Testis (tissue), 5 donors: Measurements from ENCODE around the gene PLA2G4F. TPM values are rescaled to one million over a fixed set of nuclear protein-coding genes. Genes with fewer than 3 reads are reported as not detected.

Experiments used
- DNase-seq: peaks from one replicate; pipeline ENCODE4 v3.0.0-alpha.2; 2019
- H3K27ac ChIP-seq, 2 donors: fragments of 200-600 bp; sonication (generic); one replicate each; pipeline ENCODE4 v1.5.1; 2019
- H3K27me3 ChIP-seq: fragments of 200-600 bp; sonication (generic); one replicate; pipeline ENCODE4 v1.5.1; 2019
- H3K36me3 ChIP-seq: fragments of 200-600 bp; sonication (generic); one replicate; pipeline ENCODE4 v1.5.1; 2017; ENCODE audit warnings: low read depth; ENCODE audit errors: missing control alignments
- H3K4me1 ChIP-seq: fragments of 200-600 bp; sonication (generic); one replicate; pipeline ENCODE4 v1.5.1; 2019
- H3K4me3 ChIP-seq, 2 donors: fragments of 200-600 bp; sonication (generic); one replicate each; pipeline ENCODE4 v1.5.1; 2017 to 2019
- H3K9me3 ChIP-seq: fragments of 200-600 bp; sonication (generic); one replicate; pipeline ENCODE4 v1.5.1; 2017
- POLR2A ChIP-seq: fragments of 450-650 bp; IDR thresholded peaks from one replicate; pipeline ENCODE4 v1.6.1; 2017; ENCODE audit warnings: antibody characterized with exemption, mild to moderate bottlenecking, moderate library complexity
- WGBS, 2 donors: methylation state at CpG; one replicate each; pipeline ENCODE4 v1.1.5; 2018; 5-methylcytosine and 5-hydroxymethylcytosine counted together
- intact Hi-C: fragments of 100-400 bp; cut with DNase I; formaldehyde crosslinking; loops from one replicate; pipeline ENCODE4 v1.15.1; 2023; ENCODE audit warnings: low total_unique reads
- long read RNA-seq, 2 donors: transcript quantifications; one replicate each; lab custom pipeline, GENCODE V29; 2026
- polyA plus RNA-seq: library from polyadenylated mRNA; stranded (reverse); fragments of 350-450 nt; fragmentation: Illumina TruSeq; extraction: RNeasy Lipid Tissue Mini Kit (QIAGEN cat#74804); gene quantifications from one replicate; pipeline ENCODE4 v1.2.3, GENCODE V29; 2014; ENCODE audit warnings: low read depth, low replicate concordance; ENCODE audit not compliant: insufficient read depth
- total RNA-seq, 2 donors: library from RNA; depleted of rRNA; stranded (reverse); fragments of >200 nt; gene quantifications; one replicate each; pipeline ENCODE4 v1.2.3, GENCODE V29; 2016
- TF ChIP-seq, protein P1 (sequence below), 3 experiments: fragments of 450-650 bp in 2 of 3; fragments of 200-600 bp in 1 of 3; sonication (generic) in 1 of 3; IDR thresholded peaks; one replicate each; pipeline ENCODE4 v1.5.1; 2016 to 2019; ENCODE audit warnings: antibody characterized with exemption in 3 of 3, mild to moderate bottlenecking in 2 of 3, moderate library complexity in 1 of 3

PLA2G4F gene, protein sequence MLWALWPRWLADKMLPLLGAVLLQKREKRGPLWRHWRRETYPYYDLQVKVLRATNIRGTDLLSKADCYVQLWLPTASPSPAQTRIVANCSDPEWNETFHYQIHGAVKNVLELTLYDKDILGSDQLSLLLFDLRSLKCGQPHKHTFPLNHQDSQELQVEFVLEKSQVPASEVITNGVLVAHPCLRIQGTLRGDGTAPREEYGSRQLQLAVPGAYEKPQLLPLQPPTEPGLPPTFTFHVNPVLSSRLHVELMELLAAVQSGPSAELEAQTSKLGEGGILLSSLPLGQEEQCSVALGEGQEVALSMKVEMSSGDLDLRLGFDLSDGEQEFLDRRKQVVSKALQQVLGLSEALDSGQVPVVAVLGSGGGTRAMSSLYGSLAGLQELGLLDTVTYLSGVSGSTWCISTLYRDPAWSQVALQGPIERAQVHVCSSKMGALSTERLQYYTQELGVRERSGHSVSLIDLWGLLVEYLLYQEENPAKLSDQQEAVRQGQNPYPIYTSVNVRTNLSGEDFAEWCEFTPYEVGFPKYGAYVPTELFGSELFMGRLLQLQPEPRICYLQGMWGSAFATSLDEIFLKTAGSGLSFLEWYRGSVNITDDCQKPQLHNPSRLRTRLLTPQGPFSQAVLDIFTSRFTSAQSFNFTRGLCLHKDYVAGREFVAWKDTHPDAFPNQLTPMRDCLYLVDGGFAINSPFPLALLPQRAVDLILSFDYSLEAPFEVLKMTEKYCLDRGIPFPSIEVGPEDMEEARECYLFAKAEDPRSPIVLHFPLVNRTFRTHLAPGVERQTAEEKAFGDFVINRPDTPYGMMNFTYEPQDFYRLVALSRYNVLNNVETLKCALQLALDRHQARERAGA
- total RNA-seq: under 1 TPM; 0.12 to 0.31 TPM
- 0.15 TPM for polyA plus RNA-seq
- long read RNA-seq, donor 1: 0 reads
- long read RNA-seq, donor 2: 0 reads

DNA sequence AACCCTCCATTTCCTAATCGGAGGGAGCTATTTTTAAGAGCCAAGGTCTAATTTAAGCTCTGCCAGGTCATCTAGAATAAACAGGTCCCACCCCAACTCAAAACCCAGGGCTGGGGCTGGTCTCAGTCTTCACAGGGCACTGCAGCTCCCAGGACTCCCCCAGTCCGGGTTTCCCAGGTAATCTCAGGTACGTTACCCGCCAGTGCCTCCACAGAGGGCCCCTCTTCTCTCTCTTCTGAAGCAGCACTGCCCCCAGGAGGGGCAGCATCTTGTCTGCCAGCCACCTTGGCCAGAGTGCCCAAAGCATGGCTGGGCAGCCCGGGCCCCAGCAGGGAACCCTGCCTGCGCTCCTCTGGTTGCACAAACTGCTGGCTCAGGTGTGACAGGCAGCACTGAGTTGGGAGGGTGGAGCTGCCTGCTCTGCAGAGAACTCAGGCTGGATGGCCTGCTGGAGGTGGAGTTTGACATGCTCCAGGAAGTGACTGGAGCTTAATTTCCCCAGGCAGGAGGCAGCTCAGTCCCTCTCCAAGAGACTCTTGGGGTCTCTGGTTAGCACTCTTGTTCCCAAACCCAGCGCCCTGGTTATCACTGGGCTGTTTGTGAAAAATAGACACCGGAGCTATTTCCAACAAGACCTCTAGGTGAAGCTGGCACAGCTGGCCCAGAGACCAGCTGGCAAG, at the start of gene PLA2G4F:
Gene PLA2G4F, minus strand, starts transcription at position 394 of the 680 bp plus-strand sequence. Its CDS starts 87 bp downstream, at position 307.
- Histone ChIP-seq H3K9me3 (no peaks in the 10 kb centered on the region), H3K4me1 (no peaks in the 10 kb centered on the region), H3K27me3 (no peaks in the 10 kb centered on the region), H3K36me3 (no peaks in the 10 kb centered on the region), H3K4me3 (no peak within 1 kb of the TSS), H3K27ac (no peak within 1 kb of the TSS)
- TF ChIP-seq, protein P1, sequence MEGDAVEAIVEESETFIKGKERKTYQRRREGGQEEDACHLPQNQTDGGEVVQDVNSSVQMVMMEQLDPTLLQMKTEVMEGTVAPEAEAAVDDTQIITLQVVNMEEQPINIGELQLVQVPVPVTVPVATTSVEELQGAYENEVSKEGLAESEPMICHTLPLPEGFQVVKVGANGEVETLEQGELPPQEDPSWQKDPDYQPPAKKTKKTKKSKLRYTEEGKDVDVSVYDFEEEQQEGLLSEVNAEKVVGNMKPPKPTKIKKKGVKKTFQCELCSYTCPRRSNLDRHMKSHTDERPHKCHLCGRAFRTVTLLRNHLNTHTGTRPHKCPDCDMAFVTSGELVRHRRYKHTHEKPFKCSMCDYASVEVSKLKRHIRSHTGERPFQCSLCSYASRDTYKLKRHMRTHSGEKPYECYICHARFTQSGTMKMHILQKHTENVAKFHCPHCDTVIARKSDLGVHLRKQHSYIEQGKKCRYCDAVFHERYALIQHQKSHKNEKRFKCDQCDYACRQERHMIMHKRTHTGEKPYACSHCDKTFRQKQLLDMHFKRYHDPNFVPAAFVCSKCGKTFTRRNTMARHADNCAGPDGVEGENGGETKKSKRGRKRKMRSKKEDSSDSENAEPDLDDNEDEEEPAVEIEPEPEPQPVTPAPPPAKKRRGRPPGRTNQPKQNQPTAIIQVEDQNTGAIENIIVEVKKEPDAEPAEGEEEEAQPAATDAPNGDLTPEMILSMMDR (IDR thresholded peaks at IDR 0.05): no peak
- no peak for TF ChIP-seq POLR2A
- WGBS, 2 donors: 82 to 88% methylated on average over 6 to 8 of the region's 8 CpGs
- DNase-seq: no peak
- intact Hi-C loops: no loop called here

DNA sequence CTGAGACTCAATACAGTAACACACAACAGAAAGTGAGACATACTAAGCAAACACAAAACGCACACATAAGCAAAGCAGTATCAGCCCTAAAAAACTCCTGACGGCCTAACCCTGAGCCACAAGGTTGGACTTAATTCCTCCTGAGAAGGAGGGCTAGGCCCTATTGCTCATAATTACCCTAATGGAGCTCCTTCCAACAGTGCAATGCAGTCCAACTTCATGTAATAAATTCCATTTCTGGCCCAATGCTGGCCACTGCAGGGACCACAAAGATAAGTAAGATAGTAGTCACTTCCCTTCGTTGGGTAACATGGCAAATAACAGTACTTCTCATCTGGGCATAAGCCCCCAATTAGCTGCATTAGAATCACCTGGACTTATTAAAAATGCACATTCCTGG, 47.5 kb upstream of the PLA2G4F start:
- H3K36me3 ChIP-seq: no peaks in the 10 kb centered on the region
- no peak for TF ChIP-seq POLR2A
- TF ChIP-seq, protein P1 (IDR thresholded peaks at IDR 0.05): no peak
- H3K4me1 ChIP-seq: peaks cover 8% of the 10 kb centered on the region
- H3K4me3 ChIP-seq: no peak overlapping the region
- H3K27me3 ChIP-seq: no peaks in the 10 kb centered on the region
- DNase-seq: no peak
- intact Hi-C loops: no loop called here
- 90 to 100% methylated on average over 3 of the region's 3 CpGs for WGBS, 2 donors
- H3K9me3 ChIP-seq: no peaks in the 10 kb centered on the region
- H3K27ac ChIP-seq: no peak overlapping the region

DNA sequence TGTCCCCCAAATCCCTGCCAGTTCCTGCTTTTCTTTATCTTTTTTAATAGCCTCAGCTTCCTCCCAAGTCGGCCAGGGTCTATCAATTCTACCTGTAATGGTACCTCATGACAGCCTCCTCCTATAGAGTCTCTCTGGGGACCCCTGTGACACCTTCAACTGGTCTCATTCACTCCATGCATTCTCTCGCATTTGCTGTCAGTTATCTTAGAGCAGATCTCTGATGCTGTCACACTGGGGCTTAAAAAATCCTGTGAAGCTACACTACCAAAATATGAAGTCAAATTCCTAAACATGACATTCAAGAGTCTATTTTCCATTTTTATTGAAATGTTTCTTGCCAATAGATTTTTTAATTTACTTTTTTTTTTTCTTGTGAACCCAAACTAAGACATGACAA, 46.2 kb upstream of the PLA2G4F start:
- TF ChIP-seq, protein P1 (IDR thresholded peaks at IDR 0.05): no peak
- no peak for TF ChIP-seq POLR2A
- no peak for DNase-seq
- H3K27ac ChIP-seq: no peak overlapping the region
- H3K4me3 ChIP-seq: no peak overlapping the region
- H3K9me3 ChIP-seq: no peaks in the 10 kb centered on the region
- 55 to 73% methylated on average over 2 of the region's 2 CpGs for WGBS, 2 donors
- H3K27me3 ChIP-seq: no peaks in the 10 kb centered on the region
- no peaks in the 10 kb centered on the region for H3K36me3 ChIP-seq
- H3K4me1 ChIP-seq: peaks cover 8% of the 10 kb centered on the region
- intact Hi-C loops: no loop called here

DNA sequence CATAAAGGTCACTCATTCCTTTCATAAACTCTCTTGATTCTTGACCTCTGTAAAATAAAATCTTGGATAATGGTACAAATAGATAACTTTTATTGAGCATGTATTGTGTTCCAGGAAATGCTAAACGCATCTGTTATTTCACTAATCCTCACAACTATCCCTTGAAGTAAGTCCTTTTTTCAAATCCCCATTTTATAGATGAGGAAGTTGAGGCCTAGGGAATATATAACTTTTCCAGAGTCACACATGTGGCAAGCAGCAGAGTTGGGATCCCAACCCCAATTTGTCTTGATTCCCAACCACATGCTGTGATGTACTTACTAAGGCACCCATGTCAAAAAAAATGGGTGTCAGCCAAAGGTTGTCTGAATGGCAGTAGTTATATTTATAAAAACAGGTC, 45.4 kb upstream of the PLA2G4F start:
- intact Hi-C loops: no loop called here
- no peak for TF ChIP-seq POLR2A
- TF ChIP-seq, protein P1 (IDR thresholded peaks at IDR 0.05): no peak
- no peak for DNase-seq
- Histone ChIP-seq H3K27me3 (no peaks in the 10 kb centered on the region), H3K4me1 (peaks cover 1% of the 10 kb centered on the region), H3K36me3 (no peaks in the 10 kb centered on the region), H3K27ac (no peak overlapping the region), H3K9me3 (no peaks in the 10 kb centered on the region), H3K4me3 (no peak overlapping the region)
- 90 to 94% methylated on average over 1 of the region's 1 CpG for WGBS, 2 donors
